Mesenchymal stem cell (in vitro differentiated cells and primary cell): ENCODE measurements around the gene LPO.

Experiments
- DNase-seq: peaks from one replicate; pipeline ENCODE4 v3.0.0-alpha.2; 2013
- H2AFZ ChIP-seq: one replicate; pipeline ENCODE4 v1.6.1; 2013; ENCODE audit warnings: low read depth, mild to moderate bottlenecking, control low read depth, inconsistent platforms, low read length, moderate library complexity
- H2AK5ac ChIP-seq: 2 replicates; pipeline ENCODE4 v1.6.1; 2013; ENCODE audit warnings: low read length, moderate library complexity, mild to moderate bottlenecking, inconsistent platforms; ENCODE audit not compliant: severe bottlenecking
- H2BK120ac ChIP-seq: one replicate; pipeline ENCODE4 v1.6.1; 2013; ENCODE audit warnings: low read depth, mild to moderate bottlenecking, inconsistent platforms, low read length, moderate library complexity
- H2BK12ac ChIP-seq, 2 experiments: one replicate each; pipeline ENCODE4 v1.6.1; 2013; ENCODE audit warnings: inconsistent platforms in 2 of 2, low read length in 2 of 2, mild to moderate bottlenecking in 2 of 2, moderate library complexity in 2 of 2, control low read depth in 1 of 2
- H2BK15ac ChIP-seq: one replicate; pipeline ENCODE4 v1.6.1; 2013; ENCODE audit warnings: mild to moderate bottlenecking, low read depth, inconsistent platforms; ENCODE audit not compliant: poor library complexity, severe bottlenecking
- H2BK5ac ChIP-seq: 2 replicates; pipeline ENCODE4 v1.6.1; 2013; ENCODE audit warnings: low read depth, mild to moderate bottlenecking, low read length, control low read depth, inconsistent platforms; ENCODE audit not compliant: poor library complexity, severe bottlenecking
- H3K14ac ChIP-seq, 2 experiments: one replicate each; pipeline ENCODE4 v1.6.1; 2013; ENCODE audit warnings: inconsistent platforms in 2 of 2, low read length in 2 of 2, control low read depth in 1 of 2, mild to moderate bottlenecking in 1 of 2, moderate library complexity in 1 of 2
- H3K18ac ChIP-seq, 2 experiments: one replicate each; pipeline ENCODE4 v1.6.1; 2013; ENCODE audit warnings: inconsistent platforms in 2 of 2, low read length in 2 of 2, control low read depth in 1 of 2, low read depth in 1 of 2, mild to moderate bottlenecking in 1 of 2
- H3K23ac ChIP-seq, 2 experiments: one replicate each; pipeline ENCODE4 v1.6.1; 2013; ENCODE audit warnings: inconsistent platforms in 2 of 2, low read length in 2 of 2, mild to moderate bottlenecking in 2 of 2, moderate library complexity in 2 of 2, control low read depth in 1 of 2
- H3K27ac ChIP-seq: 2 replicates; pipeline ENCODE4 v1.5.1; 2013; ENCODE audit warnings: mild to moderate bottlenecking, moderate library complexity, low read length, control low read depth, inconsistent platforms; ENCODE audit not compliant: poor library complexity, severe bottlenecking
- H3K27me3 ChIP-seq, 2 experiments: 2 replicates each; pipeline versions ENCODE4 v1.6.1 to v1.7.0; 2013; ENCODE audit warnings: low read length in 2 of 2, mild to moderate bottlenecking in 2 of 2, moderate library complexity in 2 of 2, control low read depth in 1 of 2, inconsistent platforms in 1 of 2; ENCODE audit not compliant: control insufficient read depth in 1 of 2, insufficient read depth in 1 of 2
- H3K36me3 ChIP-seq, 2 experiments: 2 replicates each; pipeline versions ENCODE4 v1.6.1 to v1.7.0; 2013; ENCODE audit warnings: low read length in 2 of 2, control low read depth in 1 of 2, inconsistent platforms in 1 of 2, low read depth in 1 of 2, mild to moderate bottlenecking in 1 of 2; ENCODE audit not compliant: insufficient read depth in 2 of 2, control insufficient read depth in 1 of 2
- H3K4ac ChIP-seq, 2 experiments: one replicate each; pipeline ENCODE4 v1.6.1; 2013; ENCODE audit warnings: inconsistent platforms in 2 of 2, low read length in 2 of 2, mild to moderate bottlenecking in 2 of 2, moderate library complexity in 2 of 2, control low read depth in 1 of 2, low read depth in 1 of 2
- H3K4me1 ChIP-seq: 2 replicates; pipeline ENCODE4 v1.6.1; 2013; ENCODE audit warnings: low read depth, low read length, control low read depth; ENCODE audit not compliant: control insufficient read depth, insufficient read depth
- H3K4me2 ChIP-seq: 2 replicates; pipeline ENCODE4 v1.6.1; 2013; ENCODE audit warnings: low read length, mild to moderate bottlenecking, inconsistent platforms; ENCODE audit not compliant: poor library complexity, severe bottlenecking
- H3K4me3 ChIP-seq, 2 experiments: 2 replicates each; pipeline versions ENCODE4 v1.5.1 to v1.7.0; 2013; ENCODE audit warnings: low read length in 2 of 2, mild to moderate bottlenecking in 2 of 2, control low read depth in 1 of 2, low read depth in 1 of 2; ENCODE audit not compliant: insufficient read depth in 1 of 2
- H3K79me1 ChIP-seq: replicated peaks from 2 replicates; pipeline ENCODE4 v1.6.1; 2013; ENCODE audit warnings: mild to moderate bottlenecking, control low read depth, low read length, inconsistent platforms; ENCODE audit not compliant: poor library complexity, severe bottlenecking
- H3K9ac ChIP-seq: 2 replicates; pipeline ENCODE4 v1.7.0; 2013; ENCODE audit warnings: mild to moderate bottlenecking, low read length, moderate library complexity
- H3K9me3 ChIP-seq: 2 replicates; pipeline ENCODE4 v1.7.0; 2013; ENCODE audit warnings: mild to moderate bottlenecking, low read length; ENCODE audit not compliant: control insufficient read depth
- H4K8ac ChIP-seq: one replicate; pipeline ENCODE4 v1.6.1; 2013; ENCODE audit warnings: inconsistent platforms, mild to moderate bottlenecking, low read length, moderate library complexity
- H4K91ac ChIP-seq: one replicate; pipeline ENCODE4 v1.6.1; 2013; ENCODE audit warnings: mild to moderate bottlenecking, low read length, inconsistent platforms
- WGBS: methylation state at CpG from one replicate; pipeline ENCODE4 v1.1.7; 2013; ENCODE audit warnings: mixed read lengths; 5-methylcytosine and 5-hydroxymethylcytosine counted together

Gene LPO

GRCh38 chr17:58232707-58233156 is 5.7 kb upstream of the LPO start:
- H3K4me1 ChIP-seq = peaks cover 4% of the 10 kb centered on the region
- H2BK5ac ChIP-seq = no peak overlapping the region
- H4K8ac ChIP-seq = no peak overlapping the region
- H3K9ac ChIP-seq = peak overlapping the region; percentile 57
- 49% methylated on average over 12 of the region's 12 CpGs for WGBS
- H3K79me1 ChIP-seq = no peaks in the 10 kb centered on the region
- H3K9me3 ChIP-seq = no peaks in the 10 kb centered on the region
- H2BK12ac ChIP-seq = no peak overlapping the region
- H3K27ac ChIP-seq = no peak overlapping the region
- H3K14ac ChIP-seq = no peak overlapping the region
- DNase-seq = peak; percentile 39
- no peaks in the 10 kb centered on the region for H3K36me3 ChIP-seq
- H3K23ac ChIP-seq = no peak overlapping the region
- peaks cover 24 to 42% of the 10 kb centered on the region in 2 experiments for H3K27me3 ChIP-seq
- H3K4ac ChIP-seq = no peak overlapping the region
- H3K4me2 ChIP-seq = no peak overlapping the region
- no peak overlapping the region for H3K18ac ChIP-seq
- H4K91ac ChIP-seq = no peak overlapping the region
- no peak overlapping the region for H2AFZ ChIP-seq
- no peak overlapping the region for H2AK5ac ChIP-seq
- H2BK15ac ChIP-seq = no peak overlapping the region
- H2BK120ac ChIP-seq = no peak overlapping the region
- H3K4me3 ChIP-seq = peak overlapping the region in 1 of 2 experiments; percentile 5

- Histone ChIP-seq H3K9ac (no peak overlapping the region), H2BK5ac (no peak overlapping the region), H4K8ac (no peak overlapping the region), H3K4ac (no peak overlapping the region), H3K9me3 (no peaks in the 10 kb centered on the region), H3K27me3 (peaks cover 32 to 47% of the 10 kb centered on the region in 2 experiments), H3K4me2 (no peak overlapping the region), H2BK12ac (no peak overlapping the region), H3K14ac (no peak overlapping the region), H4K91ac (no peak overlapping the region), H3K79me1 (no peaks in the 10 kb centered on the region), H3K18ac (no peak overlapping the region), H3K4me1 (peaks cover 4% of the 10 kb centered on the region), H2AK5ac (no peak overlapping the region), H3K36me3 (no peaks in the 10 kb centered on the region), H2AFZ (no peak overlapping the region), H3K27ac (no peak overlapping the region), H2BK120ac (no peak overlapping the region), H2BK15ac (no peak overlapping the region), H3K23ac (no peak overlapping the region), H3K4me3 (no peak overlapping the region)
- DNase-seq = no peak
- 85% methylated on average over 3 of the region's 3 CpGs for WGBS
These were observed 4.8 kb upstream of the LPO start for GRCh38 chr17:58233543-58233942.

GRCh38 chr17:58234512-58234911 is 3.9 kb upstream of the LPO start:
- Histone ChIP-seq H3K18ac (no peak overlapping the region), H3K9me3 (no peaks in the 10 kb centered on the region), H3K27ac (no peak overlapping the region), H4K8ac (no peak overlapping the region), H3K4me3 (no peak overlapping the region), H2BK15ac (no peak overlapping the region), H3K23ac (no peak overlapping the region), H2AK5ac (no peak overlapping the region), H2AFZ (no peak overlapping the region), H3K4me2 (no peak overlapping the region), H2BK12ac (no peak overlapping the region), H3K79me1 (no peaks in the 10 kb centered on the region), H3K4ac (no peak overlapping the region), H3K9ac (no peak overlapping the region), H3K36me3 (no peaks in the 10 kb centered on the region), H2BK5ac (no peak overlapping the region), H4K91ac (no peak overlapping the region), H3K27me3 (peaks cover 42 to 51% of the 10 kb centered on the region in 2 experiments), H3K4me1 (peaks cover 4% of the 10 kb centered on the region), H2BK120ac (no peak overlapping the region), H3K14ac (no peak overlapping the region)
- DNase-seq = no peak
- 94% methylated on average over 3 of the region's 3 CpGs for WGBS

DNA sequence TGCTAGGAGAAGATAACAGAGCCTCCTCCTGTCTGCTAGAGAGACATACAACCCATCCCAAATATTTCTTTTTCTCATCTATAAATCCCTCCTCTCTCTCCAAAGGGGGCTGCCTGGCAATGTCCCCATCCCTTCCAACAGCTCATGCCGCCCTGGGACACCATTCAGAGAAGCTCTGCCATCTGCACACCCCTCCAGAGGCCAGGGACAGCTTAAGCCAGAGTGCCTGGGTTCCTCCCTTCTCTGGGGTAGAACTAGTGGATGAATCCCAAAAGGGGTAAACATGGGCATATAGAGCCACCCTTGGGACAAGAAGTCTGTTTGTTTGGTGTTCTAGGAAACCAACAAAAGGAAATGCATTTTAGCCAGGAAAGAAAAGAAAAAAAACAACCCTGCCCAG is 2.6 kb upstream of the LPO start:
- H4K91ac ChIP-seq = no peak overlapping the region
- H2BK5ac ChIP-seq = no peak overlapping the region
- no peak overlapping the region for H3K14ac ChIP-seq
- H4K8ac ChIP-seq = no peak overlapping the region
- H3K4ac ChIP-seq = no peak overlapping the region
- DNase-seq = no peak
- H3K18ac ChIP-seq = no peak overlapping the region
- H3K36me3 ChIP-seq = no peaks in the 10 kb centered on the region
- H3K4me2 ChIP-seq = no peak overlapping the region
- H3K23ac ChIP-seq = no peak overlapping the region
- H2AFZ ChIP-seq = no peak overlapping the region
- H3K27ac ChIP-seq = no peak overlapping the region
- no peak overlapping the region for H2BK15ac ChIP-seq
- H3K4me1 ChIP-seq = peaks cover 4% of the 10 kb centered on the region
- peaks cover 53 to 64% of the 10 kb centered on the region in 2 experiments for H3K27me3 ChIP-seq
- H2BK120ac ChIP-seq = no peak overlapping the region
- H3K9me3 ChIP-seq = no peaks in the 10 kb centered on the region
- H3K4me3 ChIP-seq = no peak overlapping the region
- no CpG with 5 or more reads among the region's 1 CpG for WGBS
- H2AK5ac ChIP-seq = no peak overlapping the region
- H2BK12ac ChIP-seq = no peak overlapping the region
- no peaks in the 10 kb centered on the region for H3K79me1 ChIP-seq
- H3K9ac ChIP-seq = no peak overlapping the region
